IPS-18a (cell line): ENCODE measurements around the gene PTPRG.

ENCODE experiments used
- H3K27ac ChIP-seq: one replicate; pipeline ENCODE4 v1.5.1; 2013; ENCODE audit warnings: low read length
- H3K27me3 ChIP-seq: one replicate; pipeline ENCODE4 v1.6.1; 2013; ENCODE audit warnings: mild to moderate bottlenecking, low read length; ENCODE audit not compliant: control insufficient read depth, insufficient read depth
- H3K36me3 ChIP-seq: one replicate; pipeline ENCODE4 v1.6.1; 2013; ENCODE audit warnings: low read depth, low read length; ENCODE audit not compliant: control insufficient read depth
- H3K4me1 ChIP-seq: one replicate; pipeline ENCODE4 v1.6.1; 2013; ENCODE audit warnings: low read depth, low read length; ENCODE audit not compliant: control insufficient read depth
- H3K4me3 ChIP-seq: one replicate; pipeline ENCODE4 v1.5.1; 2013; ENCODE audit warnings: low read length
- H3K9ac ChIP-seq: one replicate; pipeline ENCODE4 v1.6.1; 2013; ENCODE audit warnings: mild to moderate bottlenecking, low read length, moderate library complexity
- H3K9me3 ChIP-seq: one replicate; pipeline ENCODE4 v1.6.1; 2013; ENCODE audit warnings: low read depth, low read length; ENCODE audit not compliant: control insufficient read depth

Gene PTPRG

GRCh38 chr3:61682671-61683548 is 121.5 kb downstream of the PTPRG start:
- Histone ChIP-seq H3K4me3 (no peak overlapping the region), H3K4me1 (peaks cover 85% of the 10 kb centered on the region), H3K9ac (no peak overlapping the region), H3K36me3 (no peaks in the 10 kb centered on the region), H3K27me3 (peaks cover 19% of the 10 kb centered on the region), H3K27ac (no peak overlapping the region), H3K9me3 (no peaks in the 10 kb centered on the region)

- H3K4me1 ChIP-seq: peaks cover 85% of the 10 kb centered on the region
- peaks cover 20% of the 10 kb centered on the region for H3K27me3 ChIP-seq
Measured at GRCh38 chr3:61683549-61684236, 122.3 kb downstream of the PTPRG start.

GRCh38 chr3:61684386-61684785 is 123.0 kb downstream of the PTPRG start:
- Histone ChIP-seq H3K36me3 (no peaks in the 10 kb centered on the region), H3K4me1 (peaks cover 91% of the 10 kb centered on the region), H3K9me3 (no peaks in the 10 kb centered on the region), H3K4me3 (no peak overlapping the region), H3K9ac (no peak overlapping the region), H3K27me3 (peaks cover 24% of the 10 kb centered on the region), H3K27ac (no peak overlapping the region)

More at GRCh38 chr3:61683549-61684236, 122.3 kb downstream of the PTPRG start:
- H3K9me3 ChIP-seq: no peaks in the 10 kb centered on the region
- H3K4me3 ChIP-seq: no peak overlapping the region
- H3K27ac ChIP-seq: no peak overlapping the region
- no peak overlapping the region for H3K9ac ChIP-seq
- H3K36me3 ChIP-seq: no peaks in the 10 kb centered on the region

GRCh38 chr3:61685755-61686154 is 124.4 kb downstream of the PTPRG start:
- Histone ChIP-seq H3K9ac (no peak overlapping the region), H3K27me3 (peaks cover 33% of the 10 kb centered on the region), H3K27ac (no peak overlapping the region), H3K36me3 (no peaks in the 10 kb centered on the region), H3K4me3 (no peak overlapping the region), H3K4me1 (peaks cover 92% of the 10 kb centered on the region), H3K9me3 (no peaks in the 10 kb centered on the region)

DNA sequence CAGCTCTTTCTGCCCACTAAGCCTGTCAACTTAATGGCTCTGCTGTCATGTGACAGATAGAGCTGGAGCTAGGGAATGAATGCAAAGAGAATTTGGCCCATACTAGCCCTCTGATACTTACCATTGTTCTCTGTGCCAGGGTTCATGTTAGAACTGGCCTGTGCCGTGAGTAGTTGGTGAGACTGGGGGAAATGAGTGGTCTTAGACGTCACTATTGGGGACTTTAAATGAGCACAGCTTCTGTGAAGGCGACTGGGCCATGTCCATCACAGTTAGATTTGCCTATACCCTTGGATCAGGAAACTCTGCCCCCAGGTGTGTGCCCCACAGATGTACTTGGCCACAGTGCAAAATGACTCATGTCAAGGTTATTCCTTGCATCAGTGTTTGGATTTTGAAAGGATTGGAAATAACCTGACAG is 124.9 kb downstream of the PTPRG start:
- Histone ChIP-seq H3K36me3 (no peaks in the 10 kb centered on the region), H3K9ac (no peak overlapping the region), H3K9me3 (no peaks in the 10 kb centered on the region), H3K27me3 (peaks cover 33% of the 10 kb centered on the region), H3K4me1 (peaks cover 90% of the 10 kb centered on the region), H3K27ac (no peak overlapping the region), H3K4me3 (no peak overlapping the region)

- H3K36me3 ChIP-seq: no peaks in the 10 kb centered on the region
- H3K27ac ChIP-seq: no peak overlapping the region
- no peak overlapping the region for H3K9ac ChIP-seq
- no peaks in the 10 kb centered on the region for H3K9me3 ChIP-seq
- H3K4me1 ChIP-seq: peaks cover 94% of the 10 kb centered on the region
- peaks cover 33% of the 10 kb centered on the region for H3K27me3 ChIP-seq
- no peak overlapping the region for H3K4me3 ChIP-seq
Measured at GRCh38 chr3:61687206-61687605, 125.8 kb downstream of the PTPRG start.

GRCh38 chr3:61687663-61688306 is 126.4 kb downstream of the PTPRG start:
- peaks cover 33% of the 10 kb centered on the region for H3K27me3 ChIP-seq
- peak overlapping the region; percentile 26 for H3K4me3 ChIP-seq
- H3K4me1 ChIP-seq: peaks cover 94% of the 10 kb centered on the region
- H3K27ac ChIP-seq: peak overlapping the region; percentile 51
- H3K36me3 ChIP-seq: no peaks in the 10 kb centered on the region
- no peaks in the 10 kb centered on the region for H3K9me3 ChIP-seq
- no peak overlapping the region for H3K9ac ChIP-seq

- Histone ChIP-seq H3K4me3 (peak overlapping the region; percentile 26), H3K27me3 (peaks cover 33% of the 10 kb centered on the region), H3K4me1 (peaks cover 94% of the 10 kb centered on the region), H3K27ac (peak overlapping the region; percentile 51), H3K36me3 (no peaks in the 10 kb centered on the region), H3K9ac (peak overlapping the region; percentile 8), H3K9me3 (no peaks in the 10 kb centered on the region)
Measured at GRCh38 chr3:61688307-61688984, 127.1 kb downstream of the PTPRG start.

GRCh38 chr3:61690016-61690415 is 128.6 kb downstream of the PTPRG start:
- Histone ChIP-seq H3K27me3 (peaks cover 33% of the 10 kb centered on the region), H3K36me3 (no peaks in the 10 kb centered on the region), H3K9me3 (no peaks in the 10 kb centered on the region)

DNA sequence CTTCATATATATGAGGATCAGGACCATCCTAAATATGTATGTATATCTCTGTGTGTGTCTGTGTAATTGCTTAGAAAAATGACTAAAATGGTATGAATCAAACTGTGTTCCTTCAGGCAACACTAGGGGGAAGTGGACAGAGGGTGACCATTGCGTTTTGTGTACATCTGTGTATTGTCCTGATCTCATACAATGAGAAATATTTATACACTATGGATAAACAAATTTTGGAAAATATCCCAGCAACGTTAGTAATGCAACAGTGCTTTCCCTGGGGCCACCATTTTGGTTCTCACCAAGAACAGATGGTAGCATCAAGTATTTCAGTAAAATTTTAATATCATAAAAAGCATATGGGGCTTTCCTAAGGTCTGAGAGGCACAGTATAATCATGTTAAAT is 130.1 kb downstream of the PTPRG start:
- Histone ChIP-seq H3K27me3 (peaks cover 29% of the 10 kb centered on the region), H3K9ac (no peak overlapping the region), H3K36me3 (no peaks in the 10 kb centered on the region), H3K9me3 (no peaks in the 10 kb centered on the region), H3K4me1 (peaks cover 74% of the 10 kb centered on the region), H3K27ac (no peak overlapping the region), H3K4me3 (no peak overlapping the region)

More at GRCh38 chr3:61690016-61690415, 128.6 kb downstream of the PTPRG start:
- Histone ChIP-seq H3K9ac (no peak overlapping the region), H3K4me3 (no peak overlapping the region), H3K4me1 (peaks cover 88% of the 10 kb centered on the region), H3K27ac (no peak overlapping the region)

DNA sequence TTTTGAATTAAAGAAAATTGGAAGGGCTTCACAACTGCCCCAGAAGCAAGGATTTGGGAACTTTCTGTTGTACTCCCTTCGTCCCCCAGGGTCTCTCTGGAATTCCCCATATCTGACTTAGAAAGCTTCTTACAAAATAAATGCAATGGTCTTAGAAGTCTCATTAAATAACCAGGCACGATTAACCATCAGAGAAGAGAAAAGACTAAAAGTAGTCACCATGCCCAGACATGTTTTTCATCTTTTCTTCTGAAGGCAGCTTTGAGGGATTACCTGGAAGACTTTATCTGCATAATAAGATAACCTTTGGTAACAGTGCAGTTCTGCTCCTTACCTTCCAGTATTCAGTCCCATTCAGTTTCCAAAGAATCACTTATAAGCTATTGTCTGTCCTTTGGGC is 135.9 kb downstream of the PTPRG start:
- H3K27ac ChIP-seq: peak overlapping the region; percentile 35
- H3K27me3 ChIP-seq: no peaks in the 10 kb centered on the region
- peak overlapping the region; percentile 23 for H3K9ac ChIP-seq
- H3K4me1 ChIP-seq: peaks cover 68% of the 10 kb centered on the region
- no peaks in the 10 kb centered on the region for H3K9me3 ChIP-seq
- peak overlapping the region; percentile 8 for H3K4me3 ChIP-seq
- H3K36me3 ChIP-seq: no peaks in the 10 kb centered on the region
